Ishikawa (cell line): ENCODE measurements around the gene RBMS3.

Experiments used
- CEBPB ChIP-seq: IDR thresholded peaks from 2 replicates; pipeline ENCODE4 v1.6.1; 2012
- CREB1 ChIP-seq: IDR thresholded peaks from 2 replicates; pipeline ENCODE4 v1.6.1; 2012; ENCODE audit warnings: low read depth
- EP300 ChIP-seq: IDR thresholded peaks from 2 replicates; pipeline ENCODE4 v1.6.1; 2012; ENCODE audit warnings: borderline replicate concordance
- FOXM1 ChIP-seq: IDR thresholded peaks from 2 replicates; pipeline ENCODE4 v1.6.1; 2012; ENCODE audit warnings: low read depth, borderline replicate concordance
- NFIC ChIP-seq: IDR thresholded peaks from 2 replicates; pipeline ENCODE4 v1.6.1; 2012
- RAD21 ChIP-seq: IDR thresholded peaks from 2 replicates; pipeline ENCODE4 v1.6.1; 2012; ENCODE audit warnings: low read depth
- TAF1 ChIP-seq: IDR thresholded peaks from 2 replicates; pipeline ENCODE4 v1.6.1; 2012; ENCODE audit warnings: low read depth, mild to moderate bottlenecking
- USF1 ChIP-seq: IDR thresholded peaks from 2 replicates; pipeline ENCODE4 v1.6.1; 2012
- YY1 ChIP-seq: IDR thresholded peaks from 2 replicates; pipeline ENCODE4 v1.6.1; 2012; ENCODE audit warnings: low read depth
- ZBTB7A ChIP-seq: IDR thresholded peaks from 2 replicates; pipeline ENCODE4 v1.6.1; 2012; ENCODE audit warnings: low read depth
- TF ChIP-seq, protein P1 (sequence below): IDR thresholded peaks from 2 replicates; pipeline ENCODE4 v1.6.1; 2012; ENCODE audit warnings: low read depth, mild to moderate bottlenecking
- TF ChIP-seq, protein P2 (sequence below): IDR thresholded peaks from 2 replicates; pipeline ENCODE4 v1.6.1; 2012

DNA sequence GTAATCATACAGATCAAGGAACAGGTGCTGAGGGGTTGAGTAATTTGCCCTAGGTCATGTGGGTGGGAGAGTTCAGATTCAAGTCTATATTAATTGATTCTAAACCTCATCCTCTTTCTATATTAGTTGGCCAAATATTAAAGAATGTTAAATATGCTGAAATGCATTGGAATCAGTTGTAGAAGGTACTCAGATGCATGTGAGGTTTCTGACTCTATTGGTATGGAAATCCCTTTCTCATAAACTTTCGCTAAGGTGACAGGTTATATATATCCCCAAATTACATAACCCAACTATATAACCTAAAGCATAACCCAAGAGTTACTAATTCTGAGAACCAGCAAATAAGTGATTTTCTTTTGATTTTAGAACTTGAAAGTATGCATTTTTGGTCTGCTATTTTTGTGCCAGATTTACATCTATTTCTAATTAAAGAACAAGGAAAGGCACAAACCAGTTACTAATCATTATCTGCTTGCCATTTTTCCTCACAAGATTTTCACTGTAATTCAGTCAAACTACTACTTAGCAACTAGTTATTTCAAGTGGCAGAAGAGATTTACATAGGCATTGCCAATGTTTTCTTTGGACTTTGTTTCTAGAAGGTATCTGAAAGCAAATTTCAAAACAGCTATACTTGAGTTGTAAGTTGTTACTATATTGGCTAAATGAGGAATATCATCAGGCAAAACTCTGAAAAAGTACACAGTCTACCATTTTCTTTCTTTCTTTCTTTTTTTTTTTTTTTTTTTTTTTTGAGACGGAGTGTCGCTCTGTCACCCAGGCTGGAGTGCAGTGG is 201.3 kb downstream of the RBMS3 start:
- TF ChIP-seq NFIC (no peak), EP300 (no peak), ZBTB7A (no peak), RAD21 (no peak), CEBPB (no peak), FOXM1 (no peak), USF1 (no peak), TAF1 (no peak), CREB1 (no peak), YY1 (no peak)
- TF ChIP-seq, protein P1, sequence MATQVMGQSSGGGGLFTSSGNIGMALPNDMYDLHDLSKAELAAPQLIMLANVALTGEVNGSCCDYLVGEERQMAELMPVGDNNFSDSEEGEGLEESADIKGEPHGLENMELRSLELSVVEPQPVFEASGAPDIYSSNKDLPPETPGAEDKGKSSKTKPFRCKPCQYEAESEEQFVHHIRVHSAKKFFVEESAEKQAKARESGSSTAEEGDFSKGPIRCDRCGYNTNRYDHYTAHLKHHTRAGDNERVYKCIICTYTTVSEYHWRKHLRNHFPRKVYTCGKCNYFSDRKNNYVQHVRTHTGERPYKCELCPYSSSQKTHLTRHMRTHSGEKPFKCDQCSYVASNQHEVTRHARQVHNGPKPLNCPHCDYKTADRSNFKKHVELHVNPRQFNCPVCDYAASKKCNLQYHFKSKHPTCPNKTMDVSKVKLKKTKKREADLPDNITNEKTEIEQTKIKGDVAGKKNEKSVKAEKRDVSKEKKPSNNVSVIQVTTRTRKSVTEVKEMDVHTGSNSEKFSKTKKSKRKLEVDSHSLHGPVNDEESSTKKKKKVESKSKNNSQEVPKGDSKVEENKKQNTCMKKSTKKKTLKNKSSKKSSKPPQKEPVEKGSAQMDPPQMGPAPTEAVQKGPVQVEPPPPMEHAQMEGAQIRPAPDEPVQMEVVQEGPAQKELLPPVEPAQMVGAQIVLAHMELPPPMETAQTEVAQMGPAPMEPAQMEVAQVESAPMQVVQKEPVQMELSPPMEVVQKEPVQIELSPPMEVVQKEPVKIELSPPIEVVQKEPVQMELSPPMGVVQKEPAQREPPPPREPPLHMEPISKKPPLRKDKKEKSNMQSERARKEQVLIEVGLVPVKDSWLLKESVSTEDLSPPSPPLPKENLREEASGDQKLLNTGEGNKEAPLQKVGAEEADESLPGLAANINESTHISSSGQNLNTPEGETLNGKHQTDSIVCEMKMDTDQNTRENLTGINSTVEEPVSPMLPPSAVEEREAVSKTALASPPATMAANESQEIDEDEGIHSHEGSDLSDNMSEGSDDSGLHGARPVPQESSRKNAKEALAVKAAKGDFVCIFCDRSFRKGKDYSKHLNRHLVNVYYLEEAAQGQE = no peak
- TF ChIP-seq, protein P2, sequence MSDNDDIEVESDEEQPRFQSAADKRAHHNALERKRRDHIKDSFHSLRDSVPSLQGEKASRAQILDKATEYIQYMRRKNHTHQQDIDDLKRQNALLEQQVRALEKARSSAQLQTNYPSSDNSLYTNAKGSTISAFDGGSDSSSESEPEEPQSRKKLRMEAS = no peak
